Stomach (tissue), 9 donors: ENCODE measurements around the gene HERC6. TPM values are rescaled to one million over a fixed set of nuclear protein-coding genes. Genes with fewer than 3 reads are reported as not detected.

Experiments used
- DNase-seq, 2 donors: peaks; one replicate each; pipeline versions ENCODE4 v3.0.0 to v3.0.0-alpha.2; 2013 to 2019
- H3K27ac ChIP-seq, 5 donors: fragments of 200-600 bp in 4 of 5; sonication (generic) in 4 of 5; one replicate each; pipeline ENCODE4 v1.5.1; 2013 to 2019; ENCODE audit warnings: mild to moderate bottlenecking in 1 of 5, moderate library complexity in 1 of 5
- H3K27me3 ChIP-seq, 3 donors: fragments of 200-600 bp; sonication (generic); one replicate each; pipeline ENCODE4 v1.5.1; 2017 to 2019; ENCODE audit warnings: mixed run types in 1 of 3
- H3K36me3 ChIP-seq, 4 donors: fragments of 200-600 bp; sonication (generic); 1 replicate in 3 of 4; 2 replicates in 1 of 4; pipeline ENCODE4 v1.5.1; 2016 to 2019
- H3K4me1 ChIP-seq, 4 donors: fragments of 200-600 bp; sonication (generic); one replicate each; pipeline ENCODE4 v1.5.1; 2016 to 2019
- H3K4me3 ChIP-seq, 4 donors: fragments of 200-600 bp; sonication (generic) in 3 of 4; one replicate each; pipeline ENCODE4 v1.5.1; 2016 to 2019; ENCODE audit warnings: mild to moderate bottlenecking in 1 of 4
- H3K9me3 ChIP-seq, 4 donors: fragments of 200-600 bp; sonication (generic); one replicate each; pipeline ENCODE4 v1.5.1; 2016 to 2019
- EP300 ChIP-seq: sonication (generic); formaldehyde crosslinking; IDR thresholded peaks from one replicate; pipeline ENCODE4 v1.6.1; 2017; ENCODE audit warnings: antibody characterized with exemption
- POLR2A ChIP-seq, 4 donors: fragments of 450-650 bp; IDR thresholded peaks; one replicate each; pipeline ENCODE4 v1.6.1; 2016; ENCODE audit warnings: antibody characterized with exemption in 4 of 4, control low read depth in 2 of 4, mild to moderate bottlenecking in 1 of 4, moderate library complexity in 1 of 4
- POLR2AphosphoS5 ChIP-seq, 3 donors: sonication (generic); formaldehyde crosslinking; IDR thresholded peaks; one replicate each; pipeline ENCODE4 v1.6.1; 2016; ENCODE audit warnings: antibody characterized with exemption in 3 of 3
- WGBS, 5 donors: extraction: QIAGEN DNeasy Blood & Tissue Kit in 3 of 5; methylation state at CpG; one replicate each; pipeline versions ENCODE4 v1.1.5 to v1.1.7; 2013 to 2018; 5-methylcytosine and 5-hydroxymethylcytosine counted together
- intact Hi-C: fragments of 100-400 bp; cut with DNase I; formaldehyde crosslinking; loops from one replicate; pipeline ENCODE4 v1.15.1; 2023; ENCODE audit warnings: low total_unique reads
- polyA plus RNA-seq, 3 donors: library from polyadenylated mRNA; stranded (reverse); fragments of 200-250 nt; gene quantifications; one replicate each; pipeline ENCODE4 v1.2.3, GENCODE V29; 2013
- total RNA-seq, 5 donors: library from RNA; depleted of rRNA; stranded (reverse); fragments of >200 nt; gene quantifications; one replicate each; pipeline versions ENCODE4 v1.1.0 to v1.2.3, GENCODE V29; 2014 to 2016
- TF ChIP-seq, protein P1 (sequence below), 7 experiments: fragments of 450-650 bp in 4 of 7; fragments of 200-600 bp in 3 of 7; sonication (generic) in 3 of 7; IDR thresholded peaks; one replicate each; pipeline ENCODE4 v1.5.1; 2016 to 2019; ENCODE audit warnings: antibody characterized with exemption in 7 of 7, control low read depth in 2 of 7, mild to moderate bottlenecking in 1 of 7
- donor health status: healthy with polysubstance abuse.
- donor health status: Bipolar disorder and iron deficiency.
- donor health status: healthy.

Gene HERC6
- total and polyA plus RNA-seq, 8 donors: 0.58 to 18.7 (median 5.1) TPM

GRCh38 chr4:88391703-88392102 lies 13.1 kb downstream of the HERC6 start:
- peaks cover 0 to 57% (median 49%) of the 10 kb centered on the region in 4 donors for H3K36me3 ChIP-seq
- no peaks in the 10 kb centered on the region for H3K9me3 ChIP-seq
- WGBS, 5 donors: 80 to 96% (median 86%) methylated on average over 1 of the region's 1 CpG
- no peaks in the 10 kb centered on the region for H3K4me1 ChIP-seq
- no peak for DNase-seq
- TF ChIP-seq POLR2A (IDR thresholded peaks at IDR 0.05): no peak
- TF ChIP-seq, protein P1, sequence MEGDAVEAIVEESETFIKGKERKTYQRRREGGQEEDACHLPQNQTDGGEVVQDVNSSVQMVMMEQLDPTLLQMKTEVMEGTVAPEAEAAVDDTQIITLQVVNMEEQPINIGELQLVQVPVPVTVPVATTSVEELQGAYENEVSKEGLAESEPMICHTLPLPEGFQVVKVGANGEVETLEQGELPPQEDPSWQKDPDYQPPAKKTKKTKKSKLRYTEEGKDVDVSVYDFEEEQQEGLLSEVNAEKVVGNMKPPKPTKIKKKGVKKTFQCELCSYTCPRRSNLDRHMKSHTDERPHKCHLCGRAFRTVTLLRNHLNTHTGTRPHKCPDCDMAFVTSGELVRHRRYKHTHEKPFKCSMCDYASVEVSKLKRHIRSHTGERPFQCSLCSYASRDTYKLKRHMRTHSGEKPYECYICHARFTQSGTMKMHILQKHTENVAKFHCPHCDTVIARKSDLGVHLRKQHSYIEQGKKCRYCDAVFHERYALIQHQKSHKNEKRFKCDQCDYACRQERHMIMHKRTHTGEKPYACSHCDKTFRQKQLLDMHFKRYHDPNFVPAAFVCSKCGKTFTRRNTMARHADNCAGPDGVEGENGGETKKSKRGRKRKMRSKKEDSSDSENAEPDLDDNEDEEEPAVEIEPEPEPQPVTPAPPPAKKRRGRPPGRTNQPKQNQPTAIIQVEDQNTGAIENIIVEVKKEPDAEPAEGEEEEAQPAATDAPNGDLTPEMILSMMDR (IDR thresholded peaks at IDR 0.05): no peak
- TF ChIP-seq EP300: no peak
- TF ChIP-seq POLR2AphosphoS5 (IDR thresholded peaks at IDR 0.05): no peak
- intact Hi-C loops: no loop called here
- H3K27ac ChIP-seq: no peak overlapping the region
- no peak overlapping the region for H3K4me3 ChIP-seq
- H3K27me3 ChIP-seq: no peaks in the 10 kb centered on the region

DNA sequence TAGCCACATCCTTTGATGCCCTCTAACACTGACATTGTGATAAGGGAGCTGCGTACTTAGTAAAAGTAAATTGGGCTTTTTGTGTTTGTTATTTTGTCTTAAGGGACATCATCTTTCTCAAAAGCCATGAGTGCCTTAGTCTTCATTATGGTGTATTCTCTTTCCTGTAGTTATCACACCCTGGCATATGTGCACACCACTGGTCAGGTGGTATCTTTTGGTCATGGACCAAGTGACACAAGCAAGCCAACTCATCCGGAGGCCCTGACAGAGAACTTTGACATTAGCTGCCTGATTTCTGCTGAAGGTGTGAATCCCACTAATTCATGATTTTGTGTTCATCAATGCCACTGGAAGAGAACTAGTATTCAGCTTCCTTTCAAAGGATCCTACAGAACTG lies 18.0 kb downstream of the HERC6 start:
- TF ChIP-seq POLR2A (IDR thresholded peaks at IDR 0.05) (no peak), POLR2AphosphoS5 (IDR thresholded peaks at IDR 0.05) (no peak)
- TF ChIP-seq, protein P1 (IDR thresholded peaks at IDR 0.05): no peak
- H3K36me3 ChIP-seq: peaks cover 0 to 77% (median 68%) of the 10 kb centered on the region in 4 donors

DNA sequence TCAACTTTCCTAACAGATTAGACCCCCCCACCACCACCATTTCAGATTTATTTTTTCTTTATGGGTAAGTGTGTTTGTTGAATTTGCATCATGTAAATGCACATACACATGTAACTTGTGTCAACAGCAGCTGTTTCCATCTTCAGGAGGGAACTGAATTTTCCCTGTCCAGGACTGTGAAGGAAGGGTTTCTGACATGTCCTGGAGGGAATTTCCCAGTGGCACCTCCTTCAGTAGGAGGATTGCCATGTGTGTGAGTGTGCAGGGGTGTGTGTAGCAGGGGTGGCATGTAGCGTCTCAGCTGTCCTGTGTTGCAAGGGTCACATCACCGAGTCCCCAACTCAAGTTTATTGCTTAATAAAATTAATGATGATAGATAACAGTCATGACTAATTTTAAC lies 19.7 kb downstream of the HERC6 start:
- 83 to 99% (median 87%) methylated on average over 2 of the region's 2 CpGs for WGBS, 5 donors
- DNase-seq: no peak
- Histone ChIP-seq H3K36me3 (peaks cover 0 to 74% (median 55%) of the 10 kb centered on the region in 4 donors), H3K27me3 (no peaks in the 10 kb centered on the region), H3K4me3 (no peak overlapping the region), H3K9me3 (no peaks in the 10 kb centered on the region), H3K4me1 (no peaks in the 10 kb centered on the region), H3K27ac (no peak overlapping the region)
- intact Hi-C loops: no loop called here
- TF ChIP-seq, protein P1 (IDR thresholded peaks at IDR 0.05): no peak
- TF ChIP-seq EP300 (no peak), POLR2A (IDR thresholded peaks at IDR 0.05) (no peak), POLR2AphosphoS5 (IDR thresholded peaks at IDR 0.05) (no peak)

More for the DNA sequence above, 18.0 kb downstream of the HERC6 start:
- no peak for DNase-seq
- no peak overlapping the region for H3K4me3 ChIP-seq
- intact Hi-C loops: no loop called here
- H3K9me3 ChIP-seq: no peaks in the 10 kb centered on the region
- H3K27me3 ChIP-seq: no peaks in the 10 kb centered on the region
- no peaks in the 10 kb centered on the region for H3K4me1 ChIP-seq
- WGBS, 5 donors: 52 to 78% (median 64%) methylated on average over 2 of the region's 2 CpGs
- H3K27ac ChIP-seq: no peak overlapping the region

DNA sequence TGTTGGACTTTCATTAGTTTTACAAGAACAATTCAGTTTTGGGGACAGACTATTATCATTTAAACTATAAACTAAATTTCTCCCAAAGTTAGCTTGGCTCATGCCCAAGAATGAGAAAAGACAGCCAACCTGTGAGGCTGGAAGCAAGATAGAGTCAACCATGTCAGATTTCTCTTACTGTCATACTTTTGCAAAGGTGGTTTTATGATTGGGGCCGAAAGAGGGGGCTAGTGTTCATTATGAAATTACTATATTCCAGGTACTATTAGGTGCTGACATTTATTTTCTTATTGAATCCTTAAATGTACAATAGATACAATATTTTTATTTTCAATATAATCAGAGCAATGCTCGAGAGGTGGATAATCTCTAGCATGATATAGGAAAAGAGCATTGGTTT lies 30.6 kb downstream of the HERC6 start:
- Histone ChIP-seq H3K36me3 (peaks cover 0 to 25% (median 20%) of the 10 kb centered on the region in 4 donors), H3K27ac (no peak overlapping the region), H3K4me1 (no peaks in the 10 kb centered on the region), H3K4me3 (no peak overlapping the region), H3K27me3 (no peaks in the 10 kb centered on the region), H3K9me3 (no peaks in the 10 kb centered on the region)
- TF ChIP-seq POLR2AphosphoS5 (IDR thresholded peaks at IDR 0.05) (no peak), POLR2A (IDR thresholded peaks at IDR 0.05) (no peak), EP300 (no peak)
- TF ChIP-seq, protein P1 (IDR thresholded peaks at IDR 0.05): no peak
- DNase-seq: no peak
- intact Hi-C loops: no loop called here
- 91 to 97% (median 95%) methylated on average over 2 of the region's 2 CpGs for WGBS, 5 donors
